CD4-positive, alpha-beta T cell treated with Interleukin-4 for 1 hour (primary cell): Measurements from ENCODE around the gene LBHD2.

Experiments used
- DNase-seq, 2 donors: peaks; one replicate each; pipeline ENCODE4 v3.0.0-alpha.2; 2020 to 2022

LBHD2 gene

GRCh38 chr14:103068351-103069073 lies 15.5 kb upstream of the LBHD2 start:
- DNase-seq, result no peak

GRCh38 chr14:103070263-103070885 lies 13.6 kb upstream of the LBHD2 start:
- no peak for DNase-seq

GRCh38 chr14:103070971-103071542 lies 13.0 kb upstream of the LBHD2 start:
- no peak for DNase-seq

- DNase-seq, result no peak
Observed at GRCh38 chr14:103071544-103072251, 12.3 kb upstream of the LBHD2 start.

GRCh38 chr14:103072595-103073366 lies 11.2 kb upstream of the LBHD2 start:
- DNase-seq, result no peak

- no peak for DNase-seq
Observed at GRCh38 chr14:103073367-103073875, 10.6 kb upstream of the LBHD2 start.

GRCh38 chr14:103073876-103074728 lies 9.9 kb upstream of the LBHD2 start:
- DNase-seq, result no peak

- peak in 1 of 2 donors; percentile 14 for DNase-seq
Observed at GRCh38 chr14:103074729-103075367, 9.2 kb upstream of the LBHD2 start.

- peak; percentile 80 to 83 for DNase-seq
Observed at GRCh38 chr14:103078420-103078749, 5.6 kb upstream of the LBHD2 start.

GRCh38 chr14:103078860-103079587 lies 5.0 kb upstream of the LBHD2 start:
- DNase-seq, result no peak

GRCh38 chr14:103081951-103082350 lies 2.1 kb upstream of the LBHD2 start:
- DNase-seq, result no peak

GRCh38 chr14:103085106-103086091 lies 1.4 kb downstream of the LBHD2 start:
- DNase-seq, result no peak

GRCh38 chr14:103086771-103087342 lies 2.8 kb downstream of the LBHD2 start:
- DNase-seq, result no peak

- no peak for DNase-seq
Observed at GRCh38 chr14:103087343-103087835, 3.4 kb downstream of the LBHD2 start.

GRCh38 chr14:103088921-103089320 lies 4.9 kb downstream of the LBHD2 start:
- no peak for DNase-seq

GRCh38 chr14:103089386-103090335 lies 5.7 kb downstream of the LBHD2 start:
- DNase-seq, result no peak

- DNase-seq, result no peak
Observed at GRCh38 chr14:103090481-103091020, 6.5 kb downstream of the LBHD2 start.
